Kidney capillary endothelial cell (primary cell): ENCODE data around the gene STK25.

Source experiments
- DNase-seq: peaks from one replicate; pipeline ENCODE4 v3.0.0-alpha.2; 2018; ENCODE audit warnings: low spot score

Gene STK25

DNA sequence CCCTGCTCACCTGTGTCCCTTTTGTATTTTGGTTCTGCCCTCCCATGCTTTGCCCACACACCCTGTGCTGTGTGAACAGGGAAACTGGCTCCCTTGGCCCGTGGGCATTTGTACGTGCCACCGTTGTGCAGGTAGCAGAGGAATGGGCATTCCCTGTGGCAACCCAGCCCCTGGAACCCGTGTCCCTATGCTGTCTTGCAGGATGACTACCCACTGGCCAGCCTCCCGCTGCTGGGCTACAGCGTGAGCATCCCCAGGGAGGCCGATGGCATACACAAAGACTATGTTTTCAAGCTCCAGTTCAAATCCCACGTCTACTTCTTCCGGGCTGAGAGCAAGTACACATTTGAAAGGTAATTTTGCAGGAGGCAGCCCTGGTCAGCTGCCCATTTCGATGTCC, 15.3 kb downstream of the STK25 start:
- no peak for DNase-seq

DNA sequence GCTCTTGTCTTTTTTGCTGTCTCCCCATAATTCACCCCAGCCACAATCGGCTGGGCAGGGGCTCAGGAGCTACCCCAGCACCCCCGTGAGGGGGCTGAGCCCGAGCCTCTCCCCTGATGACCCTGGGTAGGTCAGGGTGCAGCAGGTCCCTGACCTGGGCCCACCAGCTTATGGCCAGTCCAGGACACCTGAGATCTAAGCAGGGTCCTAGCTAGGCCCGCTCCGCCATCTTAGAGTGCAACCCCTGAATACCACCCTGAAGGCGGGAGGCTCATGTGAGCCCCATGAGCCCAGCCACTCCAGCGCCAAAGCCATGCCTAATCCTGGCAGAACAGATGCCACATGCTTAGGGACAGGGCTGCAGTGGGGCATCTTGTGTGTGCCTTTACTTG, 16.2 kb downstream of the STK25 start:
- no peak for DNase-seq

DNA sequence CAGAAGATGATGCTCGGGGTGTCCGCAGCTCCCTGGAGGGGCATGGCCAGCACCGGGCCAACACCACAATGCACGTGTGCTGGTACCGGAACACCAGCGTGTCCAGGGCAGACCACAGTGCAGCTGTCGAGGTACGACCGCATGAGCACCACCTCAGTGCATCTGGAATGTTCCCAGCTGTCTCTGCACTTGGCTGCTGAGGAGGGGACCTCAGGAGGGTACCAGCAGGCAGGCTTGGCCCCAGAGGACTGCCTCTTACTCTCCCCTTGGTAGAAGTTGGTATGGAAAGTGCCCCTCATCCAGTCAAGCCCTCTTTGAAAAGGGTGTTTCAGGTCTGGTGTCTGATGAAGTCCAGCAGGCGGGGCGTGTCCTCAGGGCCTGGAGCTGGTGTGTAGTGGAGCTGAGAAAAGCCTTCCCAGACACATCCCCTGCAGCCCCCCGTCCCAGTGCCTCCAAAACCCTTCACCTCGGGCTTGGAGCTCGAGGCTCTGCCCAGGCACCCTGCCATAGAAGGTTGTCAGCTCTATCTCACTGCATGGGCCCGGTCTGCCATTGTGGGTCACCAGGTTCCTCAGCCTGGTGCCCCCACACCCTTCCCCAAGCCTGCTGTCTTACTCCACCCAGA, 16.7 kb downstream of the STK25 start:
- DNase-seq = no peak

DNA sequence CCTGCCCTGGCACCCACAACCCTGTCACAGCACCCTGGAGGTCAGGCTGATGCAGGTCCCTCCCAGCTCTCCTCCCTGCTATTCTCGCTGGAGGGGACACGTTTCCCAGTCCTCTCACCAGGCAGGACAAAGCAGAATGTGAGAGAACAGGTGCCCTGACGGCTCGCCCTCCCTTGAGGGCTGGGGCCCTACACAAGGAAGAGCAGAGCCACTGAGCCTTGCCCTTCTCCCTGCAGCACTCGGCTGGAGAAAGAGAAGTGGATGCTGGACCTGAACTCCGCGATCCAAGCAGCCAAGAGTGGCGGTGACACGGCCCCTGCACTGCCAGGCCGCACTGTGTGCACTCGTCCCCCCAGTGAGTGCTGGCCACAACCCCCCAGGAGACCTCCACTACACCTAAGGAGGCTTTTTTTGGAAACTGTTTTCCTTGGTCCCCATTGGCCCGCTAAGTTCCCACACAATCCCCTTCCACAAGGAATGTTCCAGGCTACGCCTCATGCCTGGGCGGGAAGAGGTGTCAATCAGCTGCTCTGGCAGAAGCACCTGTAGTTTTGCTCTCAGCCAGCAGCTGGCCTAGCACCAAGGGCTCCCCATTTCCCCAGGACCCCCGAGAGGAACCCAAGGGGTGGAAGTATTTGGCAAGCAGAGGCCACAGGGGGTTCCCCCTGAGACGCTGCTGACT, 17.4 kb downstream of the STK25 start:
- DNase-seq = no peak

DNA sequence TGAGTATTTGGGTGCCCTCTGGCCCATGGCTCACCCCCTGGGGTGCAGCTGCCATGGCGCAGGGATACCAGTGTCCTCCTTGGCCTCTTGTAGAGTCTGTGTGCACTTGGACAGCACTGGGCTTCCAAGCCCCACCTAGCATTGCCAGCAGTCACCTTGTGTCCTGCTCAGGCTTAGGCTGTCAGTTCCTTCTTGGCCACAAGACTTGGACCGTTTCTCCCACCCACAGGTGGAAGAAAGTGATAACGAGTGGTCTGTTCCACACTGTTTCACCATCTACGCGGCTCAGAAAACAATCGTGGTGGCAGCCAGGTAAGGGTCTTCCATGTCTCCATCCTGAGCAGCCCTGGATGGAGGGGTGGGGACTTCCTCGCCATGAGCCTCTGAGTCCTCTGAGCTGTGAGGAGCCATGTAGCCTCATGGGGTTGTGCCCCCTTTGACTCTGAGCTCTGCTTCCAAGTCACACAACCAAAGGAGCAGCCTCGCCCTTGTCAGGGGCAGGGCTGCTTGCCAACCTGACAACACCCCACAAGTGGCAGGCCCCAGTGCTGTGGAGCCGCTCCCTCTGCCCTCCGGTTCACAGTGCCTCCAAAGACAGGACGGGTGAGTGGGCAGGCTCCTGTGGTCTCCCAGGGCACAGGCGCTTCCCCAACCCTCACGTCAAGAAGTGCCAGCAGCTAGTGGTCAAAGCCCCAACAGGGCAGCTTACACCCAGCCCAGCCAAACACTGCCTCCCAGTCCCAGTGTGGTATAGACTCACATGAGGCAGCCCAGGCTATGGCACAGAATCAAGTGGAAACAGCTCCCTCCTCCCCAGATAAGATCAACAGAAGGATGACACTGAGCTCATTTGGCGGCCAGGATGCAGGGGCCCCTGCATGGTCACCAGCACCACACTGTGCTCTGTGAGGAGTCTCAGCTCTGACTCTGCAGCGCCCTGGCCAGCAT, 18.4 kb downstream of the STK25 start:
- no peak for DNase-seq

DNA sequence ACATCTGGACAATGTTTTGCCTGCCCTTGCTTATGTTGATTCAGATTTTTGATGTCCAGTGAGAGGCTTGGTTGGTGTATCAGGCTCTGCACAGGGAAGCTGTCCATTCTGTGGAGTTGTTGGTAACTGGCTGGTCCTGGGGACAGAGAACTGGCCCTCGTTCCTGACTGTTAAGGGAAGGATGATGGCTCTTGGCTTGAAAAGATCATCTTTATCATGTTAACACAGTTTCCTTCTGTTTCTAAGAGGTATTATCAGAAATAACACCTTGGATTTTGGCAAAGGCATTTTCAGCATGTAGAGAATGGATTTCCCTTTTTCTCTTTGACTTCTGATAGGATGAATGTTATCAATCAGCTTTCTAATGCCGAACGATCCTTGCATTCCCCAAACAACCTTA, 19.3 kb downstream of the STK25 start:
- no peak for DNase-seq

DNA sequence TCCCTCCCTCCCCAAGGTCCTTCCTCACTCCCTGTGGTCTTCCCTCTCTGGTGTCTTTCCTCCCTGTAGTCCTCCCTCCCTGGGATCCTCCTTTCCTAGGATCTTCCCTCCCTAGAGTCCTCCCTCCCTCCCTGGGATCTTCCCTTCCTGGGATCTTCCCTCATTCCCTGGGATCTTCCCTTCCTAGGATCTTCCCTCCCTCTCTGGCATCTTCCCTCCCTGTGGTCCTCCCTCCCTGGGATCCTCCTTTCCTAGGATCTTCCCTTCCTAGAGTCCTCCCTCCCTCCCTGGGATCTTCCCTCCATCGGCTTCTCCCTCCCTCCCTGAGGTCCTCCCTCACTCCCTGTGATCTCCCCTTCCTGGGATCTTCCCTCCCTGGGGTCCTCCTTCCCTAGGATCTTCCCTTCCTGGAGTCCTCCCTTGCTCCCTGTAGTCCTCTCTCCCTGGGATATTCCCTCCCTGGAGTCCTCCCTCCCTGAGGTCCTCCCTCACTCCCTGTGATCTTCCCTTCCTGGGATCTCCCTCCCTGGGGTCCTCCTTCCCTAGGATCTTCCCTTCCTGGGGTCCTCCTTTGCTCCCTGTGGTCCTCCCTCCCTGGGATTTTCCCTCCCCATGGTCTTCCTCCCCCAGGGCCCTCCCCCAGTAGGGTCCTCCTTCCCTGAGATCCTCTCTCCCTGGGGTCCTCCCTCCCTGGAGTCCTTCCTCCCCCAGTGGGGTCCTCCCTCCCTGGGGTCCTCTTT, 23.0 kb downstream of the STK25 start:
- no peak for DNase-seq

DNA sequence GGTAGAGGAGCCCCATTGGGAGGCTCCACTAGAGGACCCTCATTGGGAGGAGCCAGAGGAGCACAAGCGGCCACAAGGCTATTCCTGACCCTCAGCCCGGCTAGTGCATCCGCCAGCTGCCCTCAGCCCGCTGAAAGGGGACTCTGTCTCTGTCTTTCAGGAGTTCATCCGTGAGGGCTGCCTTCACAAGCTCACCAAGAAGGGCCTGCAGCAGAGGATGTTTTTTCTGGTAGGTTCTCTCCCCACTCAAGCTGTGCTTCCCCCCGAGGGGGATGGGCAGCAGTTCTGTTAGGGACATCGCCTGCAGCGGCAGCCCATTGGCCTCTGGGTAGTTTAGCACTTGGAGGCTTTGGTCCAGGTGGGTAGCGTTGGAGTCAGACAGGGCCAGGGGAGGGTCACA, 25.1 kb downstream of the STK25 start:
- no peak for DNase-seq

DNA sequence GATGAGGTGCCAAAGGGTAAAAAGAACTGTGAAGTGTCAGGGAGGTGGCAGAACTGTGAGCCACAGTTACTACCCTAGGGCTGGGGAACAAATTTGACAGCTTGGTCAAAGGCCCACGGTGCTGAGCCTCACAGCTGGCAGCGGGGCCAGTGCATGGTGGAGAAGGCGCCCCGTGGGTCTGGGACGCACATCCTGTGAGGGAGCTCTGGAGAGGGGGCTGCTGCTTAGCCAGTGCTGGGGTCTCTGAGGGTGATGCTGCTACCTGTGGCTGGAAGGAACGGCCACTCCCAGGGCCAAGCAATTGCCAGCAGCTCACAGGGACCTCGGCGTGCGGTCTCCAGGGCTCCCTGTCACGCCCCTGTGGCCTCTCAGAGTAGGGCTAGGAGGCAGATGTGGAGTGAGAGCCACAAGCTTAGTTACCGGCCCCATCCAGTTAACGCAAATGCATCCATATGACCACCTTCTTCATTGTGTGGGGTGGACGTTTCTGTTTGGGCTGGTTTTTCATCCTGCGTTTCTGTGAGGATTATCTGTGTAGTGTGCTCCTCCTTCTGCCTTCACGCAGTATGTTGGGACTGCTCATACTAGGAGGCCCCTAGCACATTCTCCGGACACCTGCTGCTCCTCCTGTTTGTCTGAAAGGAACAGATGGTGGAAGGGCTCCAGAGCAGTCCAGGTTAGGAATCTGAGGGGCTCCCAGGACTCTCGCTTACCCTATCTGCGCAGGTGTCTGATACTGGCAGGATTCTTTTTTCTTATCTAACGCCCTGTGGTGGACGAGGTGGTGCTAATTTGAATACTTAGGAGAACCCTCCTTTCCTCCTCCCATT, 26.0 kb downstream of the STK25 start:
- DNase-seq = no peak

DNA sequence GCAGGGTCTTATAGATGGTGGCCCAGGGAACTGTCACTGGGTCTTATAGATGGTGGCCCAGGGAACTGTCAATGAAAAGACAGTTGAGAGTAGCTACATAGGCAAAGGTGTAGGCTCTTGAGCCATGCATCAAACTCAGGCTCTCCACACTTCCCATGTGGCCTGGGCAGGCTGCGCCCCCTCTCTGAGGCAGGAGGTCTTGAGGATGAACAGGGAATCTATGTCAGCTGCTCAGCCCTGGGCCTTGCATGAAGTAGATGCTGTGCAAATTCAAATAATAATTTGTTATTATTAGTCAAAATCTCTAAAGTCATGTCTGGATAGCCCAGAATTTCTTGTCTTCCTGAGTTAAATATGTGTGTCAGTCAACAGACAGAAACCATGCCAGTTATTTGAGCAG, 26.7 kb downstream of the STK25 start:
- no peak for DNase-seq

DNA sequence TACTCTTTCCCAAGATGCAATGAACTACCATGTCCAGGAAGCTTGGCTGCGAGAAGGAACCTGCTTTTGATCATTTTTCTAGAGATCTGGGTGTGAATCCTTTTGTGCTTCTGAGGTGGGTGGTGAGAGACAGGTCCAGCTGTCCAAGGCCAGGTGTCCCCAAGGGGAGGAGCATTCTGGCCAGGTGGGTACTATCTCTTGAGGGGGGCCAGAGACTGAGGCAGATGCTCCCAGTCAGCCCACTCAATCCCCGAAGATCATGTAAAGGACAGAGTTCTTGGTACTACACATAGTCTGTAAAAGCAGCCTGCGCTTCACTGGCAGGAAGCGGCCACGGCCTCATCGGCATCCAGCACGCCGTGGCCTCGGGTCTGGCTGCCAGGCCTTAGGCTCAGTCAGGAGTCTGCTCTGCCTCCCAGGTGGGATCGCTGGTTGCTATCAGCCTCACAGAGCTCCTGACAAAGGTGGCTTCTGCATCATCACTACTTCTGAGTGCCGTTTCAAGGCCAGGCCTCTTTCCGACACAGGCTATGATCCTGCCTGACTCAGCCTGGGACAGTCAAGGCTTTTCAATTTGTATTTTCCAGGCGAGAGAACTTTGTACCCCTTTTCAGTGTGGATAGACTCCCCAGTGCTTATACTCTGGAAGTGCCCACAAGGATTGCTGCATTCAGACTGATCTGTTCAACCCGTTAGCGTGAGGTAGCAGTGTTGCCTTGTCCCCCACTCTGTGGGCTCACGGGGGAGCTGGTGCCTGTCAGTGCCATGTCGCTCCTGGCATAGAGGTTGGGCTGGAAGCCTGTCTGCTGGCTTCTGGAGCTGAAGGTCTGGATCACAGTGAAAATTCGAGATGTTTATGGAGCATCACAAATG, 29.1 kb downstream of the STK25 start:
- no peak for DNase-seq

DNA sequence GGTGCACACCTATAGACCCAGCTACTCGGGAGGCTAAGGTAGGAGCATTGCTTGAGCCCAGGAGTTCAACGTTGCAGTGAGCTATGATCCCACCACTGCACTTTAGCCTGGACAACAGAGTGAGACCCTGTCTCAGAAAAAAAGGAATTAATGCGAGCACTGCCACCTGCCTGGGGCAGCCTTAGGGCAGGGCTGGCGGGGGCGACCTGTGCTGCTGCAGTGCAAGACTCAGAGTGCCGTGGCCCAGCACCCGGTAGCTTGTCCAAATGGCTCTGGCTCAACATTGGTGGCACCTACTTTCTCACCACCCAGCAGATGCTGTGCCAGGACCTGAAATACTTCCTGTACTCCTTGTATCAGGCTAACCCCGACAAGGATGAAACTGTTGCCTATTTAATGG, 30.2 kb downstream of the STK25 start:
- DNase-seq = no peak

DNA sequence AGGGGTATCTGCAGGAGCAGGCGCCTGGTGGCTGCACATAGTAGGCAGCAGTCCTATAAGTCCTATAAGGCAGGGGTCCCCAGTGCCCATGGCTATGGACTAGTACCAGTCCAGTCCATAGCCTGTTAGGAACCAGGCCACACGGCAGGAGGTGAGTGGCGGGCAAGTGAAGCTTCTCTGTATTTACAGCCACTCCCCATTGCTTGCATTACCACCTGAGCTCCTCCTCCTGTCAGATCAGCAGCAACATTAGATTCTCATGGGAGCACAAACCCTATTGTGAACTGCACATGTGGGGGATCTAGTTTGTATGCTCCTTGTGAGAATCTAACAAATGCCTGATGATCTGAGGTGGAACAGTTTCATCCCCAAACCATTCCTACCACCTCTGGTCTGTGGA, 33.1 kb downstream of the STK25 start:
- no peak for DNase-seq

DNA sequence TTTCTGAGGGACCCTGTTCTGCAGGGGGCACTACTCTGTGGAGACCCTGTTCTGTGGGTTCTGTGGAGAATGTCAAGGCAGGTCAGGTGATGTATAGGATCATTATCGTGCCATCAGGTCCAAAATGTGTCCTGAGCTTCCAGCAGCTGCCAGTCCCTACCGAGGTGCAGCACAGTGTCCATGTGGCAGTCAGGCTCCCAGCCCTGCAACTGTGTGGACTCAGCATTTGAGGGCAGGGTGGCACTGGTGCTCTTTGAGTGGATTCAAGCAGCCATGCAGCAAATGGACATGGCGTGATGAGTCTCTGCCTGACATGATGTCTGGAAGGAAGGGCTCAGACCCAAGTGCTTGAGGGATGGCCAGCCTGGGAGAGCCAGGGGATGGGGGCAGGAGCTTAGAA, 35.0 kb downstream of the STK25 start:
- no peak for DNase-seq

DNA sequence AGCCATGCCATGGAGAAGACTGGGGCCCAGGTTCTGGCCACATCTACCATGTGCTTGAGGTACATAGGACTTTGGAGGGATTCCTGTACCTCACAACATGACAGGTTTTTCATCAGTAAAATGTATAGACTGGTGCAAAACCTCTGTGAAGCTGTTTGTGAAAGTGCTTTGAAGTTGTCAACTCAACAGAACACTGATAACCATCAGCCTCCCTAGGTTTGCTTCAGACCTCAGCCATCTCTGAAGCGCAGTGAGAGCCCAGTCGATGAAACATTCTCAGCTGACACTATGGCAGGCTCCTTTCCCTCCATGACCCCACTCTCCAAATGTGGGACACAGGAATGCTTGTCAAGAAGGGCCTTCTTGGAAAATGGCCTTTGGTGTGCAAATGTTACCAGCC, 38.6 kb downstream of the STK25 start:
- DNase-seq = no peak

DNA sequence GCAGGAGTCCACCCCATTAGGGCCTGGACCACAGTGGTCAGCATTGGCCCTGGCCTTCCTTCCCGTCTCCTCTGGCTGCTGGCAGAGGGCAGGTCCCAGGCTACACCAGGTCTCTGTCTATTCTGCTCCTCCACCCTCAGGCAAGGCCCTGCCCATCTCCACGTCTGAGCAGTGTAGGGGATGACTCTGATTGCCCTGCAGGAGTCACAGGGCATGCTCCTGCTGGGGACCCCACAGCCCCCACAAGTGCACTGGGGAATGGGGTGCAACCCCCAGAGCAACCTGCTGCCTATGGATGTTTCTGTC, 40.0 kb downstream of the STK25 start:
- no peak for DNase-seq

DNA sequence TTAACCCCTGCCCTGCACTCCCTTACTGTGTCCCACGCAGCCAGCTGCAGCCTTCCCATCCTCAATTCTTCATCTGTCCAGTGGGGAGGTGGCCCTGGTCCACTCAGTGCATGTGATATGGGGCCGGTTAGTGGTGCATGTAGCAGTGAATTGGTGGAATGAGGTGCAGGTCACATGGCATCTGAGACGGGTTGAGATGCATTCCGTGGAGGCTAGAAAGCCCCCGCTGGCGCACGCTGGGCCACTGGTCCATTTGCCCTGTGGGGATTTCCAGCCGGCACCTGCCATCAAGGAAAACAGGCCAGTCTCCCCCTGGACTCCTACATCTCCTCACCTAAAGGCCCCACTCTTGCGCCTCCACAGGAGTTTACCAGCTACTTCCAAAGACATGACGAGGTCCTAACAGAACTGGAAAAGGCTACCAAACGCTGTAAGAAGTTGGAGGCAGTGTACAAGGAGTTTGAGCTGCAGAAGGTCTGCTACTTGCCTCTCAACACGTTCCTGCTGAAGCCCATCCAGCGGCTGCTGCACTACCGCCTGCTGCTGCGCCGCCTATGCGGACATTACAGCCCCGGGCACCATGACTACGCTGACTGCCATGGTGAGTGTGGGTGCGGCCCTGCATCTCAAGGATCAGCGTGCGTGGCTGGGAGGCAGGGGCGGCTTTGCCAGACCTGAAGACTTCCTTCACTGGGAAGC, 40.5 kb downstream of the STK25 start:
- DNase-seq = no peak

DNA sequence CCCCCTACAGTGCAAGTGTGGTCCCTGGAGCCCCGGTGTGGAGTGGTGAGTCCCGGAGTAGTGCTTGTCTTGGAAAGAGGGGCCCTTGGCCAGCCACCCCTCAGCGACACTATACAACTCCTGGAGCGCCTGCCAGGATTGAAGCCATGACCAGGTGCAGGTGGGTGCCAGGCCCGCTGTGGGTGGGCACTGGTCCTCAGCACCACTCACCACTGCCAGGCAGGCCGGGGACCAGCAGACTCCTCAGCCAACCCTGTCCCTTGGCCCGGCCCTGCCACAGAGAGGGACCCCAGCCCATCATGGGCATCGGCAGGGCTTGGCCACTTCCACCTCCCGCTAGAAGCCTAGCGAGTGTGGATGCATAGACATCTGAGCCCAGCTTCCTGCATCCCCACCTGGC, 42.2 kb downstream of the STK25 start:
- no peak for DNase-seq

DNA sequence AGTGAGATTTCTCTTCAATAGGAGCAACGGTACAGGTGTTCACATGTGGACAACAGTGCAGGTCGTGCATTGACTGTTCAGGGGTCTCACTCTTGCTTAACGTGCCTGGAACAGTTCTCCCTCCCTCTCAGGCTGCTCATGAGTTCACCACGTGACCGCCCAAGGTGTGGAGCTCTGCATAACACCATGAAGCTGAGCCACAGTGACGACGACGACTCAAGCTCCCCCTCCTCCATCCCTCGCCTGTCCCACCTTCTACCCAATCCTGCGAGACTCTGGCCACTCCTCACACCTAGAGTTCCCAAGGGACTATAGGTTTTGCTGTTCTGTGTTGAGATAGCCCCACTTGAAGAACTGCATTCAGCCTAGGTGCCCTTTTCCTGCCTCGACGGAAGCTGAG, 42.8 kb downstream of the STK25 start:
- DNase-seq = no peak
